Neuronal stem cell (in vitro differentiated cells): ENCODE data around the gene CSF3.
A peak's percentile ranks its signal among the peaks of the same experiment; 100 is the strongest.

ENCODE experiments used
- DNase-seq: peaks from one replicate; pipeline ENCODE4 v3.0.0-alpha.2; 2013; ENCODE audit warnings: low spot score
- H2AFZ ChIP-seq: one replicate; pipeline ENCODE4 v1.6.1; 2013; ENCODE audit warnings: mild to moderate bottlenecking, low read length, inconsistent platforms
- H2AK5ac ChIP-seq: 2 replicates; pipeline ENCODE4 v1.6.1; 2013; ENCODE audit warnings: low read depth, mild to moderate bottlenecking, inconsistent platforms, low read length, moderate library complexity, mixed read lengths
- H2BK120ac ChIP-seq: 2 replicates; pipeline ENCODE4 v1.6.1; 2013; ENCODE audit warnings: low read depth, mild to moderate bottlenecking, inconsistent platforms, low read length, moderate library complexity, mixed read lengths
- H2BK12ac ChIP-seq: one replicate; pipeline ENCODE4 v1.6.1; 2013; ENCODE audit warnings: low read length, inconsistent platforms
- H2BK15ac ChIP-seq: 2 replicates; pipeline ENCODE4 v1.6.1; 2013; ENCODE audit warnings: mild to moderate bottlenecking, low read length, inconsistent platforms, mixed read lengths
- H2BK5ac ChIP-seq: one replicate; pipeline ENCODE4 v1.6.1; 2013; ENCODE audit warnings: inconsistent platforms, mild to moderate bottlenecking, low read length, moderate library complexity
- H3K14ac ChIP-seq: one replicate; pipeline ENCODE4 v1.6.1; 2013; ENCODE audit warnings: low read length, inconsistent platforms
- H3K18ac ChIP-seq: 2 replicates; pipeline ENCODE4 v1.6.1; 2013; ENCODE audit warnings: low read length, inconsistent platforms
- H3K23ac ChIP-seq: 2 replicates; pipeline ENCODE4 v1.6.1; 2013; ENCODE audit warnings: low read depth, mild to moderate bottlenecking, mixed read lengths, low read length, inconsistent platforms; ENCODE audit not compliant: poor library complexity
- H3K27ac ChIP-seq: replicated peaks from 3 replicates; pipeline ENCODE4 v1.5.1; 2013; ENCODE audit warnings: low read length, inconsistent platforms
- H3K27me3 ChIP-seq, 3 experiments: 2 replicates each; pipeline ENCODE4 v1.6.1; 2013; ENCODE audit warnings: low read length in 3 of 3, mild to moderate bottlenecking in 2 of 3, inconsistent platforms in 1 of 3, low read depth in 1 of 3, mixed read lengths in 1 of 3, moderate library complexity in 1 of 3; ENCODE audit not compliant: control insufficient read depth in 3 of 3, insufficient read depth in 3 of 3
- H3K36me3 ChIP-seq, 2 donors: replicated peaks in 1 of 2; 2 replicates each; pipeline ENCODE4 v1.6.1; 2013; ENCODE audit warnings: low read length in 2 of 2; ENCODE audit not compliant: control insufficient read depth in 2 of 2, insufficient read depth in 2 of 2
- H3K4ac ChIP-seq: 2 replicates; pipeline ENCODE4 v1.6.1; 2013; ENCODE audit warnings: inconsistent platforms, mild to moderate bottlenecking, low read length, moderate library complexity
- H3K4me1 ChIP-seq, 2 donors: 1 replicate in 1 of 2; 2 replicates in 1 of 2; pipeline ENCODE4 v1.6.1; 2013; ENCODE audit warnings: low read length in 2 of 2, low read depth in 1 of 2; ENCODE audit not compliant: control insufficient read depth in 2 of 2, insufficient read depth in 1 of 2
- H3K4me2 ChIP-seq: one replicate; pipeline ENCODE4 v1.6.1; 2013; ENCODE audit warnings: mild to moderate bottlenecking, low read length, inconsistent platforms; ENCODE audit not compliant: insufficient read depth, poor library complexity, severe bottlenecking
- H3K4me3 ChIP-seq, 2 donors: 2 replicates each; pipeline ENCODE4 v1.5.1; 2013; ENCODE audit warnings: low read length in 2 of 2, mild to moderate bottlenecking in 2 of 2, inconsistent platforms in 1 of 2, moderate library complexity in 1 of 2
- H3K79me1 ChIP-seq: one replicate; pipeline ENCODE4 v1.6.1; 2013; ENCODE audit warnings: low read depth, mild to moderate bottlenecking, inconsistent platforms, low read length, moderate library complexity
- H3K9ac ChIP-seq: one replicate; pipeline ENCODE4 v1.6.1; 2013; ENCODE audit warnings: mild to moderate bottlenecking, low read depth, low read length, inconsistent platforms; ENCODE audit not compliant: poor library complexity
- H3K9me3 ChIP-seq, 2 donors: replicated peaks in 1 of 2; 2 replicates each; pipeline versions ENCODE3 to v1.6.1; 2013; ENCODE audit warnings: low read length in 2 of 2, mild to moderate bottlenecking in 2 of 2, inconsistent platforms in 1 of 2, low read depth in 1 of 2, mixed read lengths in 1 of 2, moderate library complexity in 1 of 2; ENCODE audit not compliant: control insufficient read depth in 2 of 2, insufficient read depth in 1 of 2
- H4K8ac ChIP-seq: one replicate; pipeline ENCODE4 v1.6.1; 2013; ENCODE audit warnings: low read depth, mild to moderate bottlenecking, inconsistent platforms, low read length, moderate library complexity
- H4K91ac ChIP-seq: one replicate; pipeline ENCODE4 v1.6.1; 2013; ENCODE audit warnings: low read length, low read depth, mild to moderate bottlenecking, inconsistent platforms; ENCODE audit not compliant: poor library complexity
- WGBS, 2 donors: extraction: QIAGEN DNeasy Blood & Tissue Kit; methylation state at CpG; one replicate each; pipeline ENCODE4 v1.1.7; 2013; ENCODE audit warnings: missing lambda C conversion rate in 2 of 2, mixed read lengths in 1 of 2; ENCODE audit not compliant: insufficient read length in 2 of 2, insufficient replicate concordance in 1 of 2; ENCODE audit errors: extremely low coverage in 2 of 2; 5-methylcytosine and 5-hydroxymethylcytosine counted together

CSF3 gene

GRCh38 chr17:39980351-39981206, 34.7 kb upstream of the CSF3 start, which contains the start of gene PSMD3:
Gene PSMD3 (plus strand): TSS chr17:39980807. CDS start chr17:39980971, 164 bp downstream.
- H2BK15ac ChIP-seq, result peak within 1 kb of the TSS; percentile 70
- H2BK5ac ChIP-seq, result peak within 1 kb of the TSS; percentile 89
- H3K9ac ChIP-seq, result peak within 1 kb of the TSS; percentile 97
- H3K18ac ChIP-seq, result peak within 1 kb of the TSS; percentile 98
- H3K14ac ChIP-seq, result peak within 1 kb of the TSS; percentile 99
- H3K4me2 ChIP-seq, result peak within 1 kb of the TSS; percentile 89
- no peaks in the 10 kb centered on the region for H3K9me3 ChIP-seq
- peaks cover 6 to 11% of the 10 kb centered on the region in 2 donors for H3K4me1 ChIP-seq
- H3K79me1 ChIP-seq, result peaks cover 5% of the 10 kb centered on the region
- H4K91ac ChIP-seq, result no peak within 1 kb of the TSS
- peak within 1 kb of the TSS; percentile 55 for H3K27ac ChIP-seq
- WGBS, 2 donors, result no CpG with 5 or more reads among the region's 84 CpGs
- H2BK12ac ChIP-seq, result peak within 1 kb of the TSS; percentile 85
- peaks cover 14 to 23% of the 10 kb centered on the region in 2 donors for H3K36me3 ChIP-seq
- peak within 1 kb of the TSS; percentile 90 for H3K23ac ChIP-seq
- peaks cover 0 to 33% (median 0%) of the 10 kb centered on the region in 3 experiments for H3K27me3 ChIP-seq
- peak within 1 kb of the TSS; percentile 26 for H4K8ac ChIP-seq
- H3K4me3 ChIP-seq, result peak within 1 kb of the TSS; percentile 94 to 95
- peak; percentile 100 for DNase-seq
- peak within 1 kb of the TSS; percentile 89 for H2BK120ac ChIP-seq
- peak within 1 kb of the TSS; percentile 92 for H2AK5ac ChIP-seq
- H2AFZ ChIP-seq, result peak within 1 kb of the TSS; percentile 94
- peak within 1 kb of the TSS; percentile 59 for H3K4ac ChIP-seq

GRCh38 chr17:39981207-39981741, 34.0 kb upstream of the CSF3 start:
- peak overlapping the region; percentile 98 for H3K18ac ChIP-seq
- peak overlapping the region; percentile 70 for H2BK15ac ChIP-seq
- H2AFZ ChIP-seq, result peak overlapping the region; percentile 84
- peak overlapping the region; percentile 97 for H3K9ac ChIP-seq
- peaks cover 20 to 30% of the 10 kb centered on the region in 2 donors for H3K36me3 ChIP-seq
- H2BK12ac ChIP-seq, result no peak overlapping the region
- H2AK5ac ChIP-seq, result peak overlapping the region; percentile 92
- H3K9me3 ChIP-seq, result no peaks in the 10 kb centered on the region
- peaks cover 6 to 11% of the 10 kb centered on the region in 2 donors for H3K4me1 ChIP-seq
- peak overlapping the region; percentile 89 for H2BK120ac ChIP-seq
- no peak for DNase-seq
- peak overlapping the region; percentile 94 to 95 for H3K4me3 ChIP-seq
- no peak overlapping the region for H4K91ac ChIP-seq
- peak overlapping the region; percentile 55 for H3K27ac ChIP-seq
- H3K14ac ChIP-seq, result peak overlapping the region; percentile 99
- no CpG with 5 or more reads among the region's 15 CpGs for WGBS, 2 donors
- H3K4me2 ChIP-seq, result peak overlapping the region; percentile 81
- H3K79me1 ChIP-seq, result peaks cover 5% of the 10 kb centered on the region
- peak overlapping the region; percentile 90 for H3K23ac ChIP-seq
- peak overlapping the region; percentile 59 for H3K4ac ChIP-seq
- H2BK5ac ChIP-seq, result peak overlapping the region; percentile 89
- H4K8ac ChIP-seq, result peak overlapping the region; percentile 26
- peaks cover 0 to 27% (median 0%) of the 10 kb centered on the region in 3 experiments for H3K27me3 ChIP-seq

- Histone ChIP-seq H3K4ac (no peak overlapping the region), H3K4me3 (peak overlapping the region; percentile 94 to 95), H2AK5ac (no peak overlapping the region), H3K9ac (no peak overlapping the region), H3K4me2 (peak overlapping the region; percentile 81), H2BK15ac (no peak overlapping the region), H2BK5ac (no peak overlapping the region), H2BK120ac (no peak overlapping the region), H2BK12ac (no peak overlapping the region), H4K91ac (no peak overlapping the region), H3K27me3 (peaks cover 0 to 22% (median 0%) of the 10 kb centered on the region in 3 experiments), H3K14ac (no peak overlapping the region), H3K27ac (no peak overlapping the region), H3K36me3 (peaks cover 25 to 36% of the 10 kb centered on the region in 2 donors), H3K4me1 (peaks cover 6 to 11% of the 10 kb centered on the region in 2 donors), H3K23ac (no peak overlapping the region), H3K9me3 (no peaks in the 10 kb centered on the region), H2AFZ (no peak overlapping the region), H3K18ac (no peak overlapping the region), H4K8ac (no peak overlapping the region), H3K79me1 (peaks cover 5% of the 10 kb centered on the region)
- no peak for DNase-seq
- no CpG with 5 or more reads among the region's 7 CpGs for WGBS, 2 donors
Observed at GRCh38 chr17:39981766-39982375, 33.4 kb upstream of the CSF3 start.
